IPS-15b (cell line): Measurements from ENCODE around the gene DMGDH.
"Not testable (repeated sequence)": the region's sequence is repeated elsewhere in the genome, so short reads cannot be mapped to it uniquely, and the experiment has no call there.

ENCODE experiments used
- H3K27me3 ChIP-seq: one replicate; pipeline ENCODE4 v1.6.1; 2013; ENCODE audit warnings: low read length; ENCODE audit not compliant: control insufficient read depth, insufficient read depth
- H3K36me3 ChIP-seq: one replicate; pipeline ENCODE4 v1.6.1; 2013; ENCODE audit warnings: low read length; ENCODE audit not compliant: control insufficient read depth, insufficient read depth
- H3K4me1 ChIP-seq: one replicate; pipeline ENCODE4 v1.6.1; 2013; ENCODE audit warnings: mild to moderate bottlenecking, low read length; ENCODE audit not compliant: control insufficient read depth, insufficient read depth
- H3K4me3 ChIP-seq: one replicate; pipeline ENCODE4 v1.5.1; 2013; ENCODE audit warnings: low read depth, low read length
- H3K9ac ChIP-seq: one replicate; pipeline ENCODE4 v1.6.1; 2013; ENCODE audit warnings: low read depth, mild to moderate bottlenecking, low read length
- H3K9me3 ChIP-seq: one replicate; pipeline ENCODE4 v1.6.1; 2013; ENCODE audit warnings: mild to moderate bottlenecking, low read length; ENCODE audit not compliant: control insufficient read depth, insufficient read depth

Gene DMGDH

DNA sequence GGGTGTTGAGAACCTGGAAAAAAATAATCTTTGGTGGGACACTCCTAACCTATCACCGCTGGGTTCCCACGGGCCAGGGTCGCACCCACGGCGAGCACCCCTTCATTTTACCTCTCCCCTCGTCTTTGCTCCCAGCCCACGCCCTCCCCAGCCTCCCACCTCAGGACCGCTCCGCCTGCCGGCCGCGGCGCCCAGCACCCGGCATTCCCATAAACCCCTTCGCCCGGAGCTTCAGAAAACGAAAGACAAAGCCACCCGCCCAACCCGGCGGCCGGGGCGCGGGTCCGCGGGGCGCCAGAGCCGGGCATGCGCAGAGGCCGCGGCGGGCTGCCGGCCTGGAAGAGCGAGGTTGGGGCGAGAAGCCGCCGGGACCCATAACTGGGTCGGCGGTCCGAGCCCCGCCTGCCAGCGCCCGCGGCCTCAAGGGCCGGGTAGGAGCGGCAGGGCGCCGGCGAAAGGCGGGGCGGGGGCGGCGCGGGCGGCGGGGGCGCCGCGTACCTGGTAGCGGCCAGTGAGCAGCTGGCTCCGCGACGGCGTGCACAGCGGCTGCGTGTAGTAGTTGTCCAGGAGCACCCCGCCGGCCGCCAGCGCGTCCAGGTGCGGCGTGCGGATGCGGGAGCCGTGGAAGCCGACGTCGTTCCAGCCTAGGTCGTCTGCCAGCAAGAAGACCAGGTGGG lies 84.9 kb downstream of the DMGDH start:
- peaks cover 14% of the 10 kb centered on the region for H3K4me1 ChIP-seq
- no peaks in the 10 kb centered on the region for H3K36me3 ChIP-seq
- H3K9me3 ChIP-seq: no peaks in the 10 kb centered on the region
- H3K27me3 ChIP-seq: peaks cover 15% of the 10 kb centered on the region
- H3K9ac ChIP-seq: peak overlapping the region; percentile 73
- peak overlapping the region; percentile 79 for H3K4me3 ChIP-seq

- Histone ChIP-seq H3K36me3 (no peaks in the 10 kb centered on the region), H3K27me3 (peaks cover 15% of the 10 kb centered on the region), H3K4me1 (peaks cover 14% of the 10 kb centered on the region), H3K9me3 (no peaks in the 10 kb centered on the region), H3K4me3 (peak overlapping the region; percentile 79), H3K9ac (peak overlapping the region; percentile 73)
These were observed 85.7 kb downstream of the DMGDH start for GRCh38 chr5:78983601-78984438.

DNA sequence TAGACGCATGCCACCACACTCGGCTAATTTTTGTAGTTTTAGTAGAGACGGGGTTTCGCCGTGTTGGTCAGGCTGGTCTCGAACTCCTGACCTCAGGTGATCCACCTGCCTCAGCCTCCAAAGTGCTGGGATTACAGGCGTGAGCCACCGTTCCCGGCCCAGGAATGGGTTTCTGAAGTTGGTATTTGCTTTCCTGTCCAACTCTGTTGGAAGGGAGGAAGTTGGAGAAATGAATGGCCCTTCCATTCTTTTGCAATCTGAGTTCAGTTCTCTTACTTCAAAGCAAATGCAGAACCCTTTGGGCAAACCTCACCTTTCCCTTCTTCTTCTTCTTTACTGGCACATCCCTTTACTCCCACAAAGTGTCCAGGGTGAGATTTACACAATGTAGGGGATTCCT lies 86.3 kb downstream of the DMGDH start:
- Histone ChIP-seq H3K4me1 (peaks cover 14% of the 10 kb centered on the region), H3K27me3 (peaks cover 15% of the 10 kb centered on the region), H3K4me3 (peak overlapping the region; percentile 79)
- not testable (repeated sequence) for H3K9me3 ChIP-seq, H3K36me3 ChIP-seq, H3K9ac ChIP-seq

- no peak overlapping the region for H3K9ac ChIP-seq
- peaks cover 7% of the 10 kb centered on the region for H3K4me1 ChIP-seq
- H3K4me3 ChIP-seq: no peak overlapping the region
- no peaks in the 10 kb centered on the region for H3K9me3 ChIP-seq
- H3K27me3 ChIP-seq: no peaks in the 10 kb centered on the region
- no peaks in the 10 kb centered on the region for H3K36me3 ChIP-seq
These were observed 89.6 kb downstream of the DMGDH start for GRCh38 chr5:78979909-78980308.

GRCh38 chr5:78979117-78979742 lies 90.2 kb downstream of the DMGDH start:
- Histone ChIP-seq H3K36me3 (no peaks in the 10 kb centered on the region), H3K9ac (no peak overlapping the region), H3K4me1 (peaks cover 7% of the 10 kb centered on the region), H3K4me3 (no peak overlapping the region), H3K27me3 (no peaks in the 10 kb centered on the region), H3K9me3 (no peaks in the 10 kb centered on the region)

DNA sequence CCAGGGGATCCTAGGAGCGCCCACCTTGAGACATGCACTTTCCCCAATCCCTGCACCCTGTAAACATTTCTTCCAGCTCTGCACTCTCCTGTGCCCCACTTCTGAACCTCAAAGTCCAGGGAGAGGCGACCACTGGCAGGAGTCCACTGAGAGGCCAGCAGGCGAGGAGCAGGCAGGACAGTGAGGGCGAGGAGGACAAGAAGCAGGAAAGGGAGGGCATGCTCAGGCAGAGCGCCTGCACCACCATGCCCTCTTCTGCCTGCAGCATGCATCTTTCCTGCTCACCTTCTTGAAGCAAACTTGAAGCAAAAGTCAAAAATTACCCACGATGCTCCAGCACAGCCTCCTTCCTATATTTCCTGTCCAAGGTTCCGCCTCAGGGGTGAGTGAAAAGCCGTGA lies 94.4 kb downstream of the DMGDH start:
- Histone ChIP-seq H3K4me3 (no peak overlapping the region), H3K27me3 (no peaks in the 10 kb centered on the region), H3K9ac (no peak overlapping the region), H3K36me3 (no peaks in the 10 kb centered on the region), H3K4me1 (no peaks in the 10 kb centered on the region), H3K9me3 (no peaks in the 10 kb centered on the region)

DNA sequence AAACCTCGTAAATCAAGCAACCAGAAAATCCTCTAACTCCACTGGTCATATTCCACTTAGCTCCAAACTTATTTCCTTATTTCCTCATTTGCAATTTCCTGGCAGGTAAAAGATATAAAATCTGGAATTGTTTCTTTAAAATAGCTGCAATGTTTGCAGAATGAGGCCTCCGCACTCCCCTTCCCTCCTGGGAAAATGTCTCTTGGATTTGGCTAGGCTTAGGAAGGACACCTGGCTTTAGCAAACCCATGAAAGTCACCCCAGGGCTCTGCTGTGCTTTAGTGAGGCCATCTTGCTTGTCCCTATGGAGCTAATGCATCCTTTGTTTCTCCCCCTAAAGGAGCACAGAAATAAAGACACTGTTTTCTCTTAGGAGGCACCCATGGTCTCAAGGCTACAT lies 94.9 kb downstream of the DMGDH start:
- no peak overlapping the region for H3K4me3 ChIP-seq

GRCh38 chr5:78974011-78974410 lies 95.5 kb downstream of the DMGDH start:
- Histone ChIP-seq H3K4me3 (no peak overlapping the region), H3K9ac (no peak overlapping the region), H3K36me3 (no peaks in the 10 kb centered on the region), H3K9me3 (no peaks in the 10 kb centered on the region), H3K27me3 (no peaks in the 10 kb centered on the region), H3K4me1 (no peaks in the 10 kb centered on the region)

More for the DNA sequence above, 94.9 kb downstream of the DMGDH start:
- no peak overlapping the region for H3K9ac ChIP-seq
- no peaks in the 10 kb centered on the region for H3K36me3 ChIP-seq
- no peaks in the 10 kb centered on the region for H3K27me3 ChIP-seq
- H3K9me3 ChIP-seq: no peaks in the 10 kb centered on the region
- no peaks in the 10 kb centered on the region for H3K4me1 ChIP-seq

- Histone ChIP-seq H3K9ac (no peak overlapping the region), H3K36me3 (no peaks in the 10 kb centered on the region), H3K4me1 (no peaks in the 10 kb centered on the region), H3K9me3 (no peaks in the 10 kb centered on the region), H3K4me3 (no peak overlapping the region), H3K27me3 (no peaks in the 10 kb centered on the region)
These were observed 96.6 kb downstream of the DMGDH start for GRCh38 chr5:78972654-78973428.

- Histone ChIP-seq H3K4me1 (no peaks in the 10 kb centered on the region), H3K27me3 (no peaks in the 10 kb centered on the region), H3K4me3 (no peak overlapping the region), H3K9me3 (no peaks in the 10 kb centered on the region), H3K9ac (no peak overlapping the region), H3K36me3 (no peaks in the 10 kb centered on the region)
These were observed 97.5 kb downstream of the DMGDH start for GRCh38 chr5:78971998-78972397.

DNA sequence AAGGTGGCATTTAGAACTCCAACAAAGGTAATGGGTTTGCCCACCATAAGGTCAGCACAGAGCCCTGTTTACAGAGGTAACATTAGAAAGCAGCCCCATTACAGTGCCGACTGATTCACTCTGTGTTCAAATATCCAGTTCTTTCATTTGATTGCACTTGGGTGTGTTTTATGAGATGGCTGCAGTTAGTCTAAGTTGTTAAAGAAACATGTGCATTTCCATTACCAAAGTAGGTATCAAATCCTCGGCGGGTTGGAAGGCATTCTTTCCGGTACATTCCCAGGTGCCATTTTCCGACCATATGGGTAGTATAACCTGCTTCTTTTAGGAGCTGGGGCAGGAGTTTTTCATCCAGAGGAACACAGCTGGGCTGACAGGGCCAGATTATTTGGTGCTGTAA lies 100.7 kb downstream of the DMGDH start:
- Histone ChIP-seq H3K36me3 (no peaks in the 10 kb centered on the region), H3K9me3 (no peaks in the 10 kb centered on the region), H3K4me1 (no peaks in the 10 kb centered on the region), H3K9ac (no peak overlapping the region), H3K4me3 (no peak overlapping the region), H3K27me3 (no peaks in the 10 kb centered on the region)
